NT2/D1 (cell line): Measurements from ENCODE around the gene PI4KB.

Source experiments
- SUZ12 ChIP-seq: IDR thresholded peaks from 2 replicates; pipeline ENCODE4 v1.6.1; 2011; ENCODE audit not compliant: insufficient read length, insufficient read depth; ENCODE audit errors: extremely low read depth
- YY1 ChIP-seq: IDR thresholded peaks from 2 replicates; pipeline ENCODE4 v1.6.1; 2011; ENCODE audit not compliant: insufficient read length, insufficient read depth
- ZNF274 ChIP-seq: IDR thresholded peaks from 2 replicates; pipeline ENCODE4 v1.6.1; 2011; ENCODE audit warnings: mild to moderate bottlenecking, low read depth, low read length

- TF ChIP-seq YY1 (no peak), ZNF274 (no peak), SUZ12 (no peak)
Measured at GRCh38 chr1:151367658-151368392, 40.6 kb upstream of the PI4KB start.
